GM23248 (cell line): ENCODE data around the gene ATP8A2.

Experiments
- EZH2 ChIP-seq: fragments of 200-600 bp; sonication (generic); IDR thresholded peaks from 2 replicates; pipeline ENCODE4 v1.6.1; 2018; ENCODE audit warnings: antibody characterized with exemption, mild to moderate bottlenecking; ENCODE audit not compliant: insufficient read depth, poor library complexity, severe bottlenecking
- EZH2phosphoT487 ChIP-seq: fragments of 200-600 bp; sonication (generic); IDR thresholded peaks from 2 replicates; pipeline ENCODE4 v1.6.1; 2018; ENCODE audit warnings: antibody characterized with exemption, moderate library complexity, mild to moderate bottlenecking, low read depth; ENCODE audit not compliant: insufficient read depth

- TF ChIP-seq EZH2 (no peak), EZH2phosphoT487 (no peak)
Observed at GRCh38 chr13:25649001-25649633, 277.3 kb downstream of the ATP8A2 start.
